Spinal cord (tissue), 10 donors: Measurements from ENCODE around the gene STAT6. TPM values are rescaled to one million over a fixed set of nuclear protein-coding genes. Genes with fewer than 3 reads are reported as not detected.

Experiments used
- DNase-seq, 6 donors: peaks; one replicate each; pipeline versions ENCODE4 v3.0.0 to v3.0.0-alpha.2; 2013 to 2015; ENCODE audit warnings: low spot score in 6 of 6, low read depth in 4 of 6
- H3K27ac ChIP-seq: one replicate; pipeline ENCODE4 v1.5.1; 2013; ENCODE audit warnings: low read depth, low read length, control low read depth
- H3K27me3 ChIP-seq: one replicate; pipeline ENCODE4 v1.6.1; 2013; ENCODE audit warnings: low read length; ENCODE audit not compliant: control insufficient read depth, insufficient read depth
- H3K36me3 ChIP-seq: one replicate; pipeline ENCODE4 v1.6.1; 2013; ENCODE audit warnings: low read length; ENCODE audit not compliant: control insufficient read depth, insufficient read depth
- H3K4me1 ChIP-seq: one replicate; pipeline ENCODE4 v1.6.1; 2013; ENCODE audit warnings: low read length; ENCODE audit not compliant: control insufficient read depth, insufficient read depth
- H3K4me3 ChIP-seq: one replicate; pipeline ENCODE4 v1.5.1; 2013; ENCODE audit warnings: low read depth, low read length, control low read depth
- H3K9me3 ChIP-seq: one replicate; pipeline ENCODE4 v1.6.1; 2013; ENCODE audit warnings: low read length; ENCODE audit not compliant: control insufficient read depth, insufficient read depth
- WGBS: methylation state at CpG from one replicate; pipeline ENCODE4 v1.1.5; 2013; ENCODE audit warnings: missing lambda C conversion rate; ENCODE audit not compliant: insufficient coverage; 5-methylcytosine and 5-hydroxymethylcytosine counted together
- polyA plus RNA-seq, 2 donors: library from polyadenylated mRNA; unstranded; fragments of 120-200 nt; gene quantifications; one replicate each; pipeline ENCODE4 v1.2.1, GENCODE V29; 2013; ENCODE audit not compliant: insufficient read length in 2 of 2
- total RNA-seq, 2 donors: library from RNA; depleted of rRNA in 1 of 2; stranded (reverse); fragments of 120-200 nt in 1 of 2; fragments of >200 nt in 1 of 2; gene quantifications; one replicate each; pipeline versions ENCODE4 v1.2.3 to v1.2.4, GENCODE V29; 2013 to 2014
- donor health status: healthy.

STAT6 gene
- total and polyA plus RNA-seq, 4 donors, result 19.7 to 58.0 (median 33.0) TPM

DNA sequence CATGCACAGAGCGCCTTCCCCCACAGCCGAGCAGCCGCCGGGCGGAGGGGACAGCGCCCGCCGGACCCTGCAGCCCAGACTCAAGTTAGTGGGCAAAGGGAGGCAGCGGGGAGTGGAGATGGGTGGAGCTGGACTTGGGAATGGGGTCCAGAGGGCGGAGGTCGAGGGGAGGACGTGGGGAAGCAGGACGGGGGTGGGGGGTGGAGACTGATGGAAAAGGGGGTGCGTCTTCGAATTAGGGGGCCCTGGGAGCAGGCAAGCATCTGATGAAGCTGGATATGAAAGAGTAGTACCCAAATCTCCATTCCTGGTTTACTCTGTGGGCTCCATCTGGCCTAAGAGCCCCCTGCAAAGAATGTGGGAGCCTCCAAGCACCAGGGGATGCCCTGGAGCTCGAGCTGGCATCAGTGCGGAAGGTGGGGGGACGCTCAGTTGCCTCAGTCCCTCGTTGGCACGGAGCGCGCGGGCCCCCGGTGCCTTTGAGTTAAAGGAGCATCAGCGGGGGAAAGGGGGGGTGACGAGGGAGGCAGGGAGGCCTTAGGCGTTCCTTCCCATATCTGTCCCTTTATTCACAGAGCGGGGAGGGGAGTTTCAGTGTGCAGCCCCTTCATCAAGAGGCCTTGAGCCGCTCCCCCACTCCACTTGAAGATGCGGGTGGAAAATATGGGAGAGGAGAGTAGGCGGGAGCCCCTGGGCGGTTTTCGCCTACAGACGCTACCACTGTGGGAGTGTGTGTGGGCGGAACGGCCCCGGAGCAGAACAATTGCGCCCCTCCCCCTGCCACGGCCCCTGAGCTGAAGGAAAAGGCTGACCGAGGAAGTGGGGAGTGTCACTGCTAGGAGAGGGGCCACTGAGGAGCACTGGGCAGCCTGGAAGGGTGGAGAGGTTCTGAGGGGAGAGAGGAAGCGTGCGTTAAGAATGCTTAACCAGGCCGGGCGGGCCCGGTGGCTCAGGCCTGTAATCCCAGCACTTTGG, 21.6 kb downstream of the STAT6 start:
- 1% methylated on average over 30 of the region's 45 CpGs for WGBS
- peak overlapping the region; percentile 95 for H3K27ac ChIP-seq
- peaks cover 79% of the 10 kb centered on the region for H3K4me1 ChIP-seq

DNA sequence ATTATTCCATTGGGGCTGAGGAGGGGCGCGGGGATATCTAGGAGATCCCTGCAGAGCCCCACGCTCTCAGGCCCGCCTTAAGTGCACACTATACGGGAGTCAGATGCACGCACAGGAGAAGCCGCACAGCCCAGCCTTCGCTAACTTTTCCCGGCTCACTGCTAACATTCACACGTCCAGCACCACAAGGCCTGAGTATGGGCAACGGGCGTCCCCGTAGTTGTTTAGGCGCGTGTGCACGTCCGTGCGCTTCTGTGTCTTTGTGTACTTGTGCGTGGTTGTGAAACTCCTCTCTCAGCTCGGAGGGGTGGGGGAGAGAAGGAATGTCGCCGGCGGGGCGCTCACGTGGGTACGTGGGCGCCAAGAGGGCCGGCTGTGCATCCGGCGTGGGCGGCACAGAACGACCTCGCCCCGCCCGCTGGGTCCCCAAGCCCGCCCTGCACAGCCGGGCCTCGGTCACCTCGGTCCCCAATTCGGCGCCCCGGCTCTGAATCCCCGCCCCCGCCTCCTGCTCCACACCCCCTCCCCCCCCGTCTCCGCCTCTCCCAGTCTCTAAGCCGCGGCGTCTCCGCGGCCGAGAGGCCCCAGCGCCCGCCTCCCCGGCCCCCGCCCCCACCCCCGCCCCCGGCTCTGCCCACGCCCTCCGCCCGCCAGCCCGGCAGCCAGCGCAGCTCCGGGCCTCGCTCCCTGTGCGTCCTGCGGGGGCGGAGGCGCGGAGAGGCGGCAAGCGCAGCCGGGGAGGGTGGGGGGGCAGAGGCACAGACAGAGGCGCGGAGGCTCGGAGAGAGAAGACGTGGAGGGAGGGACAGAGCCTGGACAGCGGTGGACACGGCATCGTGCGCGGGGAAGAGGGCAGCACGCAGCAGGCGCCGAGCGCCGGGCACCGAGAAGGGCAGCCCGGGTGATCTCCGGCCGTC, 22.6 kb downstream of the STAT6 start, which contains the start of gene NAB2:
Gene NAB2, plus strand, starts transcription at position 761 of the 917 bp plus-strand sequence. CDS start 158 bp downstream, outside the sequence.
- WGBS, result under 1% methylated on average over 70 of the region's 91 CpGs
- H3K36me3 ChIP-seq, result peaks cover 31% of the 10 kb centered on the region
- H3K4me1 ChIP-seq, result peaks cover 70% of the 10 kb centered on the region
- DNase-seq, result peak in 4 of 6 donors; percentile 80 to 96 (median 89)
- peak within 1 kb of the TSS; percentile 99 for H3K27ac ChIP-seq
- H3K9me3 ChIP-seq, result no peaks in the 10 kb centered on the region
- no peaks in the 10 kb centered on the region for H3K27me3 ChIP-seq
- H3K4me3 ChIP-seq, result peak within 1 kb of the TSS; percentile 86

More for the DNA sequence above, 21.6 kb downstream of the STAT6 start:
- H3K36me3 ChIP-seq, result peaks cover 40% of the 10 kb centered on the region
- no peaks in the 10 kb centered on the region for H3K27me3 ChIP-seq
- H3K4me3 ChIP-seq, result peak overlapping the region; percentile 83
- no peaks in the 10 kb centered on the region for H3K9me3 ChIP-seq
- DNase-seq, result peak in 3 of 6 donors; percentile 36 to 88 (median 77)

DNA sequence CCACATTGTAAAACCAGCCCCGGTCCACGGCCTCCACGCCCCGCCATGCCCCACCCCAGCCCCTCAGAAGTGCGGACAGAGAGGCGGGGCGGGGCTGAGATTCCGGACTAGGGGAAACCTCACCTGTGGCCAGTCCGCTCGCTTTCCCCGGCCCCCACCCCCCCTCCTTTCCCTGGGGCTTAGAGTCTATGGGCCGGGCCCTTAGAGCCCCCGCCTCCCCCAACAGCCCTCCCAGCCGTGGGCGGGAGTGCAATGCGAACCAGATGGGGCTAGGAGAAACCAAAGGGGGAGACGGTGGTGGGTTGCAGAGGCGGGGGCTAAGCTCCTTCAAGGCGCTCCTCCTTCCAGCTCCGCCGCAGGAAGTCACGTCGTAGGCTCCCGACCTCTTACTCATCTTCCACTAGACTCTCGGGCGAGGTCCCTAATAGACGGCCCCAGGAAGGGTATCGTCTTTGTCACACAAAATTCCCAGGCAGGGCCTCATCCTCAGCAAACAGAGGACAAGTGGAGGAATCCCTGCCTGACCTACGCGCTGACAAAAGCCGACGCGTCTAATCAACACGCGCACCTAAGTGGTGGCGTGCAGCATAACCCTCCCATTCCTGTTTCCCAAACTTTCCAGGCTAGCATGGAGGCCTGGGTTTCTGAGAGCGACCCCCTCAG, 23.3 kb downstream of the STAT6 start:
- H3K27ac ChIP-seq, result peak overlapping the region; percentile 99
- WGBS, result 1% methylated on average over 27 of the region's 37 CpGs
- no peaks in the 10 kb centered on the region for H3K9me3 ChIP-seq
- H3K27me3 ChIP-seq, result no peaks in the 10 kb centered on the region
- peak in 3 of 6 donors; percentile 29 to 93 (median 66) for DNase-seq
- H3K4me1 ChIP-seq, result peaks cover 62% of the 10 kb centered on the region
- H3K36me3 ChIP-seq, result peaks cover 23% of the 10 kb centered on the region
- peak overlapping the region; percentile 86 for H3K4me3 ChIP-seq

DNA sequence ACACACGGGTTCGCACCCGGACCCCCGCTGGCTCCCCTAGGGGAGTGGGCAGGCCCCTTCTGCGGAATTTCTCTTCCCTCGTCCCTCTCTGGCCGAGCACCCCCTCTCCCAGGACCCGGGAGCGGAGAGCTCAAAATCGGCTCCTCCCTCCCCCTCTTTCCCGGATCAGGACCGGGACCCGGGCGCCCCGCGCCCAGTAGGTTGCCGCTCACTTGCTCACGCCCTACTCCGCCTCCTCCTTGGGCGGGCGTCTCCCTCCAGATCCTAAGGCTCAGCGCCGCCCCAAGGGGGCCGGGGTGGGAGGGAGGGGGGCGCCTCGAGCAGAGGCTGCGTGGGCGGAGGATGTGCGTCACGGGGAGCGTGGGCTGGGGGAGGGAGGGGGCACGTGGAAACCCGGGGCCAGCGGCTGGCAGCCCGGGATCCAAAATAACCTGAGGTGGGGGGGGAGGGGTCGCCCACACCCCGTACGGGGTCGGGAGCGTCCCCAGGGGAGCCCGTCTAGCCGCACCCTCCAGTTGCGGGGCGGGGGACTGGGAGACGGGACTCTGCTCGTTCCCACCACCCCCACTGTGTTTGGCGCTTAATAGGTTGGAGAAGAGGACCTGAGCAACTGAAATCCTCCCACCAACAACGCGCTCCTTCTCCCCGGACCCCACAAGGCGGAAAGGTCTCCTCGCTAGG, 24.0 kb downstream of the STAT6 start:
- no peaks in the 10 kb centered on the region for H3K9me3 ChIP-seq
- under 1% methylated on average over 37 of the region's 52 CpGs for WGBS
- DNase-seq, result peak in 3 of 6 donors; percentile 46 to 92 (median 77)
- peak overlapping the region; percentile 86 for H3K4me3 ChIP-seq
- H3K4me1 ChIP-seq, result peaks cover 55% of the 10 kb centered on the region
- H3K27ac ChIP-seq, result peak overlapping the region; percentile 99
- peaks cover 16% of the 10 kb centered on the region for H3K36me3 ChIP-seq
- no peaks in the 10 kb centered on the region for H3K27me3 ChIP-seq

DNA sequence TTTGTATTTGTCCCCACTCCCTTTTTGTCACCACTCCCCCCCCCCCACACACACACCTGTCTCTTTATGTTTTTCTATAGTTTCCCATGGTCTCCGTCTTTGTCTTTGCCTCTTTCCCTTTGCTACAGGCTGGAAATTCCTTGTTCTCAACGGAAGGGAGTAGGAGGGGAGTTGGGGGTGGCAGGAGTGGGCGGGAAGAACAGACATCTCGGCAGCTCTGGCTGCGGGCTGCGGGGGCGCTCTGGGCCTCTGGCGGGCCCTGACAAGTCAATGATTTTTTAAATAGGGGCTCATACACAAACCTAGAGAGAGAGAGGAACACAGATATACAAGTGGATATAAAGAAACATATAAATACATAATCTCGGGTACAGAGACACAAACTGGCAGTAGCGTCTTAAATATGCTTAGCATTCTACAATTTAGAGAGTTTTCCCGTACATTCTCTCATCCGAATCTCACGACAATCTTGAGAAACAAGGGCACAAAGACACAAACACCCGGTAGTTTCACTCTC, 24.6 kb downstream of the STAT6 start:
- DNase-seq, result peak in 3 of 6 donors; percentile 42 to 92 (median 89)
- Histone ChIP-seq H3K9me3 (no peaks in the 10 kb centered on the region), H3K4me3 (peak overlapping the region; percentile 86), H3K27ac (peak overlapping the region; percentile 99), H3K36me3 (peaks cover 10% of the 10 kb centered on the region), H3K4me1 (peaks cover 49% of the 10 kb centered on the region), H3K27me3 (no peaks in the 10 kb centered on the region)
- 3% methylated on average over 5 of the region's 14 CpGs for WGBS

DNA sequence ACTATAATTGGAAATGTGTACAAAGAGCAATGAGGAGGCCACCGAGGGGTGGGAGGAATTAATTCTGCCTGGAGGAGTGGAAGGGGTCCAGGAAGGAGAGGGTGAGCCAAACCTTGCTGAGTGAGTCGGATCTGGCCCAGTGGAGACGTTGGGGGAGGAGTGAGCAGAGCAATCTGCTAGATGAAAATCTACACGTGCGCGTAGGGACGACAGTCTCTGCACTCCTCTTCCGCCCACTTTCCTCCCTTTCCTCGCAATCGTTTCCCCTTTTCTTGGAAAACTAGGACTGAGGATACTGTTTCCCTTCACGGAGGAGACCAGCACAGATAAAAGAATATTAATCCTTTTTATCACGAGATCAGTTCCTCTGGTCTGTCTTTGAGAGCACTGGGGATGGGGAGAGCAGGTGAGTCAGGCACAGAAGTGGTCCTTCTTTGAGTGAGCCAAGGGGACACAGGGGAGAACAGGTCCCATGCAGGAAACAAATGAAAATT, 25.1 kb downstream of the STAT6 start:
- DNase-seq, result peak in 2 of 6 donors; percentile 41 to 89
- Histone ChIP-seq H3K4me1 (peaks cover 44% of the 10 kb centered on the region), H3K27ac (peak overlapping the region; percentile 99), H3K27me3 (no peaks in the 10 kb centered on the region), H3K36me3 (peaks cover 5% of the 10 kb centered on the region), H3K4me3 (peak overlapping the region; percentile 86), H3K9me3 (no peaks in the 10 kb centered on the region)
- 8% methylated on average over 2 of the region's 12 CpGs for WGBS

DNA sequence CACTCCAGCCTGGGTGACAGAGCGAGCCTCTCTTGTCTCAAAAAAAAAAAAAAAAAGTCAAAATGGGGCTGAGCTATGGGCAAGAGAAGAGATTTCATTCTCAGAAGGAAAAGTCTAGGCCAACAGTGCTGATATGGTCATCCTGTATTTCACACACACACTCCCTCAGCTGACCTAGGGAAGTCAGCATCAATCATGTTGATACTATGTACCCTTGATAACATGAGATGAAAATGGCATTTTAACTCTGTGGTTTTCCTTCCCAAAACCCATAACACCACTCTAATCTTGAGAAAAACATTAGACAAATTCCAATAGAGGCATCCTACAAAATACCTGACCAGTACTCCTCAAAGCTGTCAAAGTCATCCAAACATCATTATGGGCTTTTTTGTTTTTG, 30.3 kb downstream of the STAT6 start:
- no peak for DNase-seq
- H3K4me1 ChIP-seq, result peaks cover 10% of the 10 kb centered on the region
- no peaks in the 10 kb centered on the region for H3K36me3 ChIP-seq
- no peaks in the 10 kb centered on the region for H3K27me3 ChIP-seq
- no peak overlapping the region for H3K4me3 ChIP-seq
- H3K9me3 ChIP-seq, result no peaks in the 10 kb centered on the region
- WGBS, result no CpG with 5 or more reads among the region's 1 CpG
- H3K27ac ChIP-seq, result no peak overlapping the region

- Histone ChIP-seq H3K4me1 (peaks cover 9% of the 10 kb centered on the region), H3K4me3 (no peak overlapping the region), H3K27ac (no peak overlapping the region), H3K36me3 (no peaks in the 10 kb centered on the region), H3K27me3 (no peaks in the 10 kb centered on the region), H3K9me3 (no peaks in the 10 kb centered on the region)
- no CpG with 5 or more reads among the region's 1 CpG for whole genome bisulfite sequencing
- no peak for DNase-seq
Measured at GRCh38 chr12:57079821-57080220, 31.3 kb downstream of the STAT6 start.
